Measurements from ENCODE around the gene SLC37A3. TPM values are rescaled to one million over a fixed set of nuclear protein-coding genes. Genes with fewer than 3 reads are reported as not detected.
A peak's percentile ranks its signal among the peaks of the same experiment; 100 is the strongest.

Gene SLC37A3
- total RNA-seq, 1 experiment from 2014 or later: 22.1 TPM

GRCh38 chr7:140402178-140402835 is 4.0 kb upstream of the SLC37A3 start:
- no peak overlapping the region for H3K9ac ChIP-seq (ENCODE audit: low read length)
- peaks cover 9% of the 10 kb centered on the region for H3K79me2 ChIP-seq (ENCODE audit: low read length)
- intact Hi-C loops (cut with micrococcal nuclease): loop anchor here (1.0 to 5.0 kb wide), 2 partner anchors 75 to 227 kb away; partner anchors contain the start of gene MKRN1
- H4K20me1 ChIP-seq (ENCODE audit: low read length): 0 out of 2 replicates have a peak, but pooled peaks cover 2% of the 10 kb centered on the region
- no peak overlapping the region for H3K4me3 ChIP-seq (ENCODE audit: low read length)
- no peaks in the 10 kb centered on the region for H3F3A ChIP-seq (ENCODE audit: low read length, unreplicated experiment)
- peak overlapping the region; percentile 48 for H3K4me2 ChIP-seq (ENCODE audit: low read length)
- no TSS peak for BruUV-seq (replicated peaks)
- DNase-seq (peak; percentile 65), ATAC-seq (peak; percentile 8)
- H2AFZ ChIP-seq (ENCODE audit: low read length): no peak overlapping the region
- peaks cover 15% of the 10 kb centered on the region for H3K4me1 ChIP-seq (ENCODE audit: insufficient read depth, low read length)
- no peaks in the 10 kb centered on the region for H3K9me2 ChIP-seq (replicated peaks; ENCODE audit: low read length)
- no peaks in the 10 kb centered on the region for H3K9me3 ChIP-seq (ENCODE audit: low read length)
- ChIA-PET POLR2A (ENCODE audit: unreplicated experiment) (no interaction called here), CTCF (no interaction called here)
- H3K27ac ChIP-seq (ENCODE audit: low read length): no peak overlapping the region
- TF ChIP-seq EZH2phosphoT487 (IDR thresholded peaks at IDR 0.05; ENCODE audit: borderline replicate concordance, low read length) (no peak), EZH2 (IDR thresholded peaks at IDR 0.05; ENCODE audit: low read length, unreplicated experiment) (no peak), CTCF (conservative IDR thresholded peaks at IDR 0.05; ENCODE audit: low read depth, low read length) (no peak)
- no peaks in the 10 kb centered on the region for H3K36me3 ChIP-seq (ENCODE audit: low read depth, low read length)
- H3K27me3 ChIP-seq (ENCODE audit: low read length): no peaks in the 10 kb centered on the region

GRCh38 chr7:140400381-140400780 is 2.1 kb upstream of the SLC37A3 start:
- Histone ChIP-seq H3K79me2 (ENCODE audit: low read length) (peaks cover 26% of the 10 kb centered on the region), H3F3A (ENCODE audit: low read length, unreplicated experiment) (no peaks in the 10 kb centered on the region), H3K27me3 (ENCODE audit: low read length) (no peaks in the 10 kb centered on the region), H3K9me2 (replicated peaks; ENCODE audit: low read length) (no peaks in the 10 kb centered on the region), H4K20me1 (ENCODE audit: low read length) (peaks cover 9% of the 10 kb centered on the region), H3K4me1 (ENCODE audit: insufficient read depth, low read length) (peaks cover 27% of the 10 kb centered on the region), H2AFZ (ENCODE audit: low read length) (no peak overlapping the region), H3K4me2 (ENCODE audit: low read length) (no peak overlapping the region), H3K9me3 (ENCODE audit: low read length) (no peaks in the 10 kb centered on the region), H3K4me3 (ENCODE audit: low read length) (no peak overlapping the region), H3K27ac (ENCODE audit: low read length) (no peak overlapping the region), H3K36me3 (ENCODE audit: low read depth, low read length) (no peaks in the 10 kb centered on the region), H3K9ac (ENCODE audit: low read length) (no peak overlapping the region)
- ATAC-seq (no peak), DNase-seq (no peak)
- CTCF ChIA-PET: no interaction called here
- POLR2A ChIA-PET (ENCODE audit: unreplicated experiment): no interaction called here
- intact Hi-C loops (cut with micrococcal nuclease): loop anchor here (5.0 kb wide), 1 partner anchor 77 kb away; the partner anchor contains the start of gene MKRN1
- BruUV-seq (replicated peaks): no TSS peak
- TF ChIP-seq EZH2phosphoT487 (IDR thresholded peaks at IDR 0.05; ENCODE audit: borderline replicate concordance, low read length) (no peak), CTCF (conservative IDR thresholded peaks at IDR 0.05; ENCODE audit: low read depth, low read length) (no peak), EZH2 (IDR thresholded peaks at IDR 0.05; ENCODE audit: low read length, unreplicated experiment) (no peak)

- ATAC-seq (no peak), DNase-seq (no peak)
- H3F3A ChIP-seq (ENCODE audit: low read length, unreplicated experiment): no peaks in the 10 kb centered on the region
- peak overlapping the region; percentile 81 for H3K4me3 ChIP-seq (ENCODE audit: low read length)
- H3K9me3 ChIP-seq (ENCODE audit: low read length): no peaks in the 10 kb centered on the region
- H3K4me1 ChIP-seq (ENCODE audit: insufficient read depth, low read length): peaks cover 27% of the 10 kb centered on the region
- POLR2A ChIA-PET (ENCODE audit: unreplicated experiment): no interaction called here
- CTCF ChIA-PET: no interaction called here
- no peaks in the 10 kb centered on the region for H3K27me3 ChIP-seq (ENCODE audit: low read length)
- no TSS peak for BruUV-seq (replicated peaks)
- peak overlapping the region; percentile 71 for H2AFZ ChIP-seq (ENCODE audit: low read length)
- H3K9ac ChIP-seq (ENCODE audit: low read length): no peak overlapping the region; the same call in 1 of the 2 replicates
- intact Hi-C loops (cut with micrococcal nuclease): loop anchor here (5.0 kb wide), 1 partner anchor 258 kb away; no protein-coding TSS in a partner anchor
- H3K9me2 ChIP-seq (replicated peaks; ENCODE audit: low read length): no peaks in the 10 kb centered on the region
- no peak overlapping the region for H3K27ac ChIP-seq (ENCODE audit: low read length)
- TF ChIP-seq EZH2 (IDR thresholded peaks at IDR 0.05; ENCODE audit: low read length, unreplicated experiment) (no peak), CTCF (conservative IDR thresholded peaks at IDR 0.05; ENCODE audit: low read depth, low read length) (no peak), EZH2phosphoT487 (IDR thresholded peaks at IDR 0.05; ENCODE audit: borderline replicate concordance, low read length) (no peak)
- H3K4me2 ChIP-seq (ENCODE audit: low read length): peak overlapping the region; percentile 83
- H3K36me3 ChIP-seq (ENCODE audit: low read depth, low read length): no peaks in the 10 kb centered on the region
- H3K79me2 ChIP-seq (ENCODE audit: low read length): peaks cover 37% of the 10 kb centered on the region
- peaks cover 11% of the 10 kb centered on the region for H4K20me1 ChIP-seq (ENCODE audit: low read length)
These were observed 491 bp upstream of the SLC37A3 start for GRCh38 chr7:140398821-140399220.
